ENCODE results near the gene ORM2. TPM values are rescaled to one million over a fixed set of nuclear protein-coding genes. Genes with fewer than 3 reads are reported as not detected.

ORM2 gene
- total and polyA plus RNA-seq, 9 of the 15 experiments (the other 6 are each of a cell fraction or from before 2014, with no cell fraction given), result 0.98 TPM; not detected in 8

GRCh38 chr9:114336699-114337395, 7.2 kb downstream of the ORM2 start:
- Histone ChIP-seq H3K27me3 (ENCODE audit: control insufficient read depth in 2 of 2, insufficient read depth in 2 of 2, low read length in 2 of 2) (peaks cover 0 to 6% of the 10 kb centered on the region in 2 experiments; a peak in 1 of 5 replicates), H4K20me1 (replicated peaks; ENCODE audit: control insufficient read depth, insufficient read depth, low read length) (peaks cover 7% of the 10 kb centered on the region; the same call in 1 of the 2 replicates), H3K9me1 (ENCODE audit: control insufficient read depth, insufficient read depth, low read length) (no peaks in the 10 kb centered on the region), H3K79me2 (ENCODE audit: control insufficient read depth, insufficient read depth, low read length) (no peaks in the 10 kb centered on the region), H3K4me1 (replicated peaks in 1 of 2; ENCODE audit: control insufficient read depth in 2 of 2, insufficient read depth in 2 of 2, low read length in 2 of 2) (peaks cover 0 to 3% of the 10 kb centered on the region in 2 experiments; a peak in 1 of 5 replicates), H3K36me3 (ENCODE audit: control insufficient read depth, insufficient read depth, low read length) (peaks cover 4% of the 10 kb centered on the region; the same call in 1 of the 3 replicates), H3K9ac (ENCODE audit: insufficient read depth in 1 of 2, low read depth in 2 of 2, low read length in 2 of 2) (no peak overlapping the region; a peak in 1 of 4 replicates), H2AFZ (ENCODE audit: low read depth, low read length) (no peak overlapping the region), H3K4me2 (ENCODE audit: insufficient read depth, low read length) (no peak overlapping the region), H3K9me3 (replicated peaks; ENCODE audit: control insufficient read depth, insufficient read depth, low read depth, low read length) (no peaks in the 10 kb centered on the region), H3K27ac (ENCODE audit: extremely low read depth, low read depth, low read length) (no peak overlapping the region), H3K4me3 (no peak overlapping the region)
- ATAC-seq (no peak), FAIRE-seq (no peak), DNase-seq (ENCODE audit: extremely low read depth in 1 of 4, low spot score in 3 of 4) (no peak)
- intact Hi-C loops (cut with micrococcal nuclease), result loop anchor here (5.0 kb wide), 2 partner anchors 165 to 315 kb away; no protein-coding TSS in a partner anchor
- in situ Hi-C loops (cut with MboI), result no loop called here
- no TSS peak for BruUV-seq (replicated peaks)
- TF ChIP-seq ARID3A (IDR thresholded peaks at IDR 0.05; ENCODE audit: borderline replicate concordance, low read depth, low read length) (no peak), ZNF766 (CRISPR knock-in tag; conservative IDR thresholded peaks at IDR 0.05) (no peak), MED1 (CRISPR knock-in tag; IDR thresholded peaks at IDR 0.05; ENCODE audit: borderline replicate concordance) (no peak), RBM22 (IDR thresholded peaks at IDR 0.05; ENCODE audit: low read depth, low read length, poor library complexity, severe bottlenecking) (peak; percentile 75), ZNF224 (CRISPR knock-in tag; IDR thresholded peaks at IDR 0.05) (no peak), POLR2G (IDR thresholded peaks at IDR 0.05; ENCODE audit: low read depth, low read length) (peak; percentile 51; the same call in 1 of the 2 replicates)
- WGBS (ENCODE audit: insufficient coverage, low coverage, missing lambda C conversion rate), result 79% methylated on average over 17 of the region's 23 CpGs
- POLR2A ChIA-PET, result interaction anchor here (0.6 to 1.0 kb wide), 3 partner anchors 9 to 140 kb away, joined by 3 to 4 read pairs (median 3); no protein-coding TSS in a partner anchor
- CTCF ChIA-PET (ENCODE audit: low intra/inter-chr PET ratio), result no interaction called here

Measured in K562 (cell line).